Measurements from ENCODE around the gene MCM6.
A peak's percentile ranks its signal among the peaks of the same experiment; 100 is the strongest.
"Not testable (repeated sequence)": the region's sequence is repeated elsewhere in the genome, so short reads cannot be mapped to it uniquely, and the experiment has no call there.

MCM6 gene

GRCh38 chr2:135818937-135819610 lies 57.2 kb downstream of the MCM6 start:
- Histone ChIP-seq H3K27ac (no peak overlapping the region), H3K36me3 (no peaks in the 10 kb centered on the region), H3K4me3 (ENCODE audit: low read depth, low read length) (no peak overlapping the region), H3K9me3 (ENCODE audit: severe bottlenecking) (no peaks in the 10 kb centered on the region), H3K27me3 (ENCODE audit: insufficient read depth, low read depth, severe bottlenecking) (no peaks in the 10 kb centered on the region)
- DNase-seq = peak; percentile 33
- TF ChIP-seq CTCF (IDR thresholded peaks at IDR 0.05; ENCODE audit: low read depth, low read length) = peak; percentile 54

GRCh38 chr2:135817951-135818350 lies 58.3 kb downstream of the MCM6 start:
- TF ChIP-seq CTCF (IDR thresholded peaks at IDR 0.05; ENCODE audit: low read depth, low read length) = no peak
- no peak for DNase-seq
- no peaks in the 10 kb centered on the region for H3K36me3 ChIP-seq
- no peaks in the 10 kb centered on the region for H3K27me3 ChIP-seq (ENCODE audit: insufficient read depth, low read depth, severe bottlenecking)
- no peak overlapping the region for H3K4me3 ChIP-seq (ENCODE audit: low read depth, low read length)
- no peaks in the 10 kb centered on the region for H3K9me3 ChIP-seq (ENCODE audit: severe bottlenecking)
- no peak overlapping the region for H3K27ac ChIP-seq

GRCh38 chr2:135817466-135817865 lies 58.8 kb downstream of the MCM6 start:
- TF ChIP-seq CTCF (IDR thresholded peaks at IDR 0.05; ENCODE audit: low read depth, low read length) = no peak
- H3K27ac ChIP-seq = no peak overlapping the region
- H3K4me3 ChIP-seq (ENCODE audit: low read depth, low read length) = no peak overlapping the region
- no peaks in the 10 kb centered on the region for H3K36me3 ChIP-seq
- no peaks in the 10 kb centered on the region for H3K27me3 ChIP-seq (ENCODE audit: insufficient read depth, low read depth, severe bottlenecking)
- no peaks in the 10 kb centered on the region for H3K9me3 ChIP-seq (ENCODE audit: severe bottlenecking)
- no peak for DNase-seq

GRCh38 chr2:135815269-135815668 lies 61.0 kb downstream of the MCM6 start:
- no peak overlapping the region for H3K27ac ChIP-seq
- H3K9me3 ChIP-seq (ENCODE audit: severe bottlenecking) = no peaks in the 10 kb centered on the region
- H3K36me3 ChIP-seq = no peaks in the 10 kb centered on the region
- no peak for TF ChIP-seq CTCF (IDR thresholded peaks at IDR 0.05; ENCODE audit: low read depth, low read length)
- H3K4me3 ChIP-seq (ENCODE audit: low read depth, low read length) = no peak overlapping the region
- no peak for DNase-seq
- H3K27me3 ChIP-seq (ENCODE audit: insufficient read depth, low read depth, severe bottlenecking) = no peaks in the 10 kb centered on the region

- Histone ChIP-seq H3K27me3 (ENCODE audit: insufficient read depth, low read depth, severe bottlenecking) (no peaks in the 10 kb centered on the region), H3K27ac (no peak overlapping the region), H3K9me3 (ENCODE audit: severe bottlenecking) (no peaks in the 10 kb centered on the region), H3K4me3 (ENCODE audit: low read depth, low read length) (no peak overlapping the region), H3K36me3 (no peaks in the 10 kb centered on the region)
- no peak for DNase-seq
- TF ChIP-seq CTCF (IDR thresholded peaks at IDR 0.05; ENCODE audit: low read depth, low read length) = no peak
Measured at GRCh38 chr2:135812907-135813511, 63.2 kb downstream of the MCM6 start.

- not testable (repeated sequence) for H3K36me3 ChIP-seq; H3K27ac ChIP-seq; DNase-seq; H3K9me3 ChIP-seq (ENCODE audit: severe bottlenecking); H3K4me3 ChIP-seq (ENCODE audit: low read depth, low read length); H3K27me3 ChIP-seq (ENCODE audit: insufficient read depth, low read depth, severe bottlenecking)
Measured at GRCh38 chr2:135807874-135808273, 68.4 kb downstream of the MCM6 start.
